GM12878 (cell line): Measurements from ENCODE around the gene CEP78. TPM values are rescaled to one million over a fixed set of nuclear protein-coding genes. Genes with fewer than 3 reads are reported as not detected.

ENCODE experiments used
- ATAC-seq: fragments of 200-7000 bp; cut with Tn5 transposase; 3 replicates; pipeline ENCODE4 v1.9.1; 2020; ENCODE audit warnings: mild to moderate bottlenecking, moderate library complexity
- BruUV-seq: library from RNA; stranded (reverse); fragments of 400-500 nt; replicated peaks from 2 replicates; lab custom pipeline; 2021; lab: Mats Ljungman, UMichigan
- CTCF ChIA-PET: fragments of 300-600 bp; sonication (Branson Sonifier 250); formaldehyde crosslinking; extraction: SDS; loops from one replicate; lab custom pipeline; 2021; ENCODE audit warnings: inconsistent platforms; lab: Yijun Ruan, JAX
- POLR2A ChIA-PET: fragments of 350-600 bp; formaldehyde crosslinking; extraction: SDS; loops from one replicate; lab custom pipeline; 2021; ENCODE audit warnings: inconsistent platforms; lab: Charles Lee
- RAD21 ChIA-PET: fragments of 300-600 bp; sonication (Branson Sonifier 250); formaldehyde crosslinking; loops from one replicate; lab custom pipeline; 2023; ENCODE audit warnings: antibody characterized with exemption; ENCODE audit not compliant: unreplicated experiment; lab: Charles Lee
- SMC1A ChIA-PET: fragments of 300-600 bp; sonication (Branson Sonifier 250); formaldehyde crosslinking; loops from one replicate; lab custom pipeline; 2023; ENCODE audit not compliant: unreplicated experiment, uncharacterized antibody; lab: Charles Lee
- DNase-seq: peaks from one replicate; pipeline ENCODE4 v3.0.0-alpha.2; 2011; ENCODE audit warnings: low read depth, low spot score
- FAIRE-seq: peaks from 3 replicates; lab custom pipeline; 2011; peaks lifted over from hg19 to GRCh38; lab: Jason Lieb, UNC
- H2AFZ ChIP-seq: 2 replicates; pipeline ENCODE4 v1.6.0; 2011; ENCODE audit warnings: low read depth, low read length, control low read depth; ENCODE audit not compliant: control insufficient read depth
- H3K27ac ChIP-seq: 2 replicates; pipeline ENCODE4 v1.5.1; 2011; ENCODE audit warnings: control low read depth; ENCODE audit not compliant: control insufficient read depth, insufficient read depth
- H3K27me3 ChIP-seq, 2 experiments: replicated peaks in 1 of 2; 2 replicates each; pipeline versions ENCODE4 v1.6.0 to v1.6.1; 2011; ENCODE audit warnings: low read length in 1 of 2; ENCODE audit not compliant: control insufficient read depth in 2 of 2, insufficient read depth in 2 of 2
- H3K36me3 ChIP-seq, 2 experiments: 2 replicates each; pipeline ENCODE4 v1.5.1; 2011; ENCODE audit warnings: low read length in 1 of 2; ENCODE audit not compliant: control insufficient read depth in 2 of 2, insufficient read depth in 2 of 2
- H3K4me1 ChIP-seq: 2 replicates; pipeline ENCODE4 v1.6.1; 2011; ENCODE audit warnings: mild to moderate bottlenecking, low read length, moderate library complexity, mixed read lengths; ENCODE audit not compliant: control insufficient read depth, insufficient read depth
- H3K4me2 ChIP-seq: 2 replicates; pipeline ENCODE4 v1.6.0; 2011; ENCODE audit warnings: control low read depth; ENCODE audit not compliant: control insufficient read depth, insufficient read depth
- H3K4me3 ChIP-seq: fragments of 200-600 bp; sonication (generic); 2 replicates; pipeline ENCODE4 v1.5.1; 2016
- H3K79me2 ChIP-seq: 2 replicates; pipeline ENCODE4 v1.6.0; 2011; ENCODE audit warnings: low read length; ENCODE audit not compliant: control insufficient read depth, insufficient read depth
- H3K9ac ChIP-seq: 2 replicates; pipeline ENCODE4 v1.8.0; 2011; ENCODE audit warnings: low read length, control low read depth, mixed read lengths; ENCODE audit not compliant: control insufficient read depth, insufficient read depth
- H3K9me3 ChIP-seq: replicated peaks from 3 replicates; pipeline ENCODE4 v1.5.1; 2011; ENCODE audit warnings: mild to moderate bottlenecking, low read length; ENCODE audit not compliant: control insufficient read depth, insufficient read depth
- H4K20me1 ChIP-seq: 2 replicates; pipeline ENCODE4 v1.6.0; 2011; ENCODE audit not compliant: control insufficient read depth, insufficient read depth
- IKZF2 ChIP-seq, 2 experiments: fragments of 450-650 bp; IDR thresholded peaks; 2 replicates each; pipeline ENCODE4 v1.6.1; 2017; ENCODE audit warnings: mild to moderate bottlenecking in 2 of 2, moderate library complexity in 2 of 2
- KDM1A ChIP-seq: fragments of 200-600 bp; sonication (generic); IDR thresholded peaks from 2 replicates; pipeline ENCODE4 v1.6.1; 2016; ENCODE audit warnings: borderline replicate concordance
- RUNX3 ChIP-seq: IDR thresholded peaks from 2 replicates; pipeline ENCODE4 v1.6.1; 2012; ENCODE audit warnings: low read length, inconsistent platforms
- TAF1 ChIP-seq: IDR thresholded peaks from 2 replicates; pipeline ENCODE4 v1.6.1; 2011; ENCODE audit warnings: mild to moderate bottlenecking, low read depth, low read length, borderline replicate concordance
- WGBS: methylation state at CpG from one replicate; pipeline ENCODE4 v1.1.6; 2016; ENCODE audit warnings: low lambda C conversion rate; ENCODE audit not compliant: insufficient replicate concordance, insufficient coverage; ENCODE audit errors: missing lambda C conversion rate; 5-methylcytosine and 5-hydroxymethylcytosine counted together
- in situ Hi-C: fragments of 300-500 bp; cut with MboI; formaldehyde crosslinking; loops from 9 replicates; pipeline ENCODE4 v1.14.3; 2018; ENCODE audit warnings: mixed read lengths
- intact Hi-C: fragments of 100-400 bp; cut with micrococcal nuclease; formaldehyde crosslinking; loops from one replicate; pipeline ENCODE4 v1.14.2; 2022; ENCODE audit not compliant: unreplicated experiment
- polyA plus RNA-seq, 11 experiments: library from polyadenylated mRNA; depleted of rRNA in 4 of 11; unstranded in 6 of 11; stranded (reverse) in 5 of 11; fragments of >200 nt; fragmentation: Nextera tagmentation in 4 of 11; fragmentation: Illumina TruSeq in 1 of 11; extraction: Ambion mirVana in 4 of 11; extraction: Trizol in 1 of 11; gene quantifications; 1 replicate in 1 of 11; 2 replicates in 10 of 11; pipeline versions ENCODE4 v1.2.1 to v1.2.3, GENCODE V29; 2011 to 2016; ENCODE audit warnings: inconsistent platforms in 2 of 11, missing spikeins in 2 of 11, low read depth in 1 of 11
- total RNA-seq, 4 experiments: library from RNA; depleted of rRNA in 3 of 4; stranded (reverse); fragments of >200 nt in 3 of 4; fragmentation: Illumina TruSeq in 1 of 4; extraction: Trizol in 1 of 4; gene quantifications; 2 replicates each; pipeline versions ENCODE4 v1.2.1 to v1.2.3, GENCODE V29; 2013 to 2021
- TF ChIP-seq, protein P1 (sequence below): fragments of 450-650 bp; IDR thresholded peaks from 2 replicates; pipeline ENCODE4 v1.6.1; 2017; ENCODE audit warnings: mild to moderate bottlenecking
- TF ChIP-seq, protein P2 (sequence below): IDR thresholded peaks from 2 replicates; pipeline ENCODE4 v1.6.1; 2012; ENCODE audit warnings: low read depth, low read length, improper control_type of control experiment

CEP78 gene
- total and polyA plus RNA-seq, 10 of the 15 experiments (the other 5 are each of a cell fraction or from before 2014, with no cell fraction given), result 4.1 to 44.9 (median 27.9) TPM

- peak; percentile 40 for ATAC-seq
- Histone ChIP-seq H3K27me3 (no peaks in the 10 kb centered on the region), H3K36me3 (no peaks in the 10 kb centered on the region; a peak in 1 of 4 replicates), H3K27ac (no peak overlapping the region; the same call in 1 of the 2 replicates), H3K4me2 (peak overlapping the region; percentile 5; the same call in 1 of the 2 replicates), H2AFZ (peak overlapping the region; percentile 92), H3K4me1 (no peaks in the 10 kb centered on the region; the same call in 1 of the 2 replicates), H3K79me2 (peaks cover 8% of the 10 kb centered on the region), H3K4me3 (peak overlapping the region; percentile 69), H4K20me1 (no peaks in the 10 kb centered on the region), H3K9me3 (no peaks in the 10 kb centered on the region; the same call in 2 of the 3 replicates), H3K9ac (peak overlapping the region; percentile 83)
- FAIRE-seq, result no peak
- TF ChIP-seq RUNX3 (0 out of 2 replicates have a peak, but pooled peaks have one; percentile 0), TAF1 (peak; percentile 32; the same call in 1 of the 2 replicates), IKZF2 (IDR thresholded peaks at IDR 0.05) (0 out of 4 replicates have a peak, but pooled peaks of 1 of the 2 experiments have one; percentile 4), KDM1A (no peak)
- TF ChIP-seq, protein P1, sequence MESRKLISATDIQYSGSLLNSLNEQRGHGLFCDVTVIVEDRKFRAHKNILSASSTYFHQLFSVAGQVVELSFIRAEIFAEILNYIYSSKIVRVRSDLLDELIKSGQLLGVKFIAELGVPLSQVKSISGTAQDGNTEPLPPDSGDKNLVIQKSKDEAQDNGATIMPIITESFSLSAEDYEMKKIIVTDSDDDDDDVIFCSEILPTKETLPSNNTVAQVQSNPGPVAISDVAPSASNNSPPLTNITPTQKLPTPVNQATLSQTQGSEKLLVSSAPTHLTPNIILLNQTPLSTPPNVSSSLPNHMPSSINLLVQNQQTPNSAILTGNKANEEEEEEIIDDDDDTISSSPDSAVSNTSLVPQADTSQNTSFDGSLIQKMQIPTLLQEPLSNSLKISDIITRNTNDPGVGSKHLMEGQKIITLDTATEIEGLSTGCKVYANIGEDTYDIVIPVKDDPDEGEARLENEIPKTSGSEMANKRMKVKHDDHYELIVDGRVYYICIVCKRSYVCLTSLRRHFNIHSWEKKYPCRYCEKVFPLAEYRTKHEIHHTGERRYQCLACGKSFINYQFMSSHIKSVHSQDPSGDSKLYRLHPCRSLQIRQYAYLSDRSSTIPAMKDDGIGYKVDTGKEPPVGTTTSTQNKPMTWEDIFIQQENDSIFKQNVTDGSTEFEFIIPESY, result no peak
- TF ChIP-seq, protein P2, sequence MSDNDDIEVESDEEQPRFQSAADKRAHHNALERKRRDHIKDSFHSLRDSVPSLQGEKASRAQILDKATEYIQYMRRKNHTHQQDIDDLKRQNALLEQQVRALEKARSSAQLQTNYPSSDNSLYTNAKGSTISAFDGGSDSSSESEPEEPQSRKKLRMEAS, result no peak
- ChIA-PET SMC1A (interaction anchor here (0.8 to 1.2 kb wide), 2 partner anchors 107 to 255 kb away, joined by 3 read pairs; no protein-coding TSS in a partner anchor), RAD21 (interaction anchor here (0.7 kb wide), 1 partner anchor 248 kb away, joined by 5 read pairs; no protein-coding TSS in a partner anchor), CTCF (interaction anchor here (0.9 kb wide), 1 partner anchor 9 kb away, joined by 4 read pairs; no protein-coding TSS in a partner anchor), POLR2A (interaction anchor here (0.6 to 1.6 kb wide), 4 partner anchors 22 to 246 kb away, joined by 3 to 7 read pairs (median 4); no protein-coding TSS in a partner anchor)
- 4% methylated on average over 12 of the region's 12 CpGs for WGBS
- in situ Hi-C loops, result no loop called here
- BruUV-seq, result no TSS peak
- intact Hi-C loops, result loop anchor here (2.0 kb wide), 1 partner anchor 60 kb away; the partner anchor contains the start of gene PSAT1
- DNase-seq, result no peak
These were observed 656 bp downstream of the CEP78 start for GRCh38 chr9:78236551-78236910.
